GM12873 (cell line): Measurements from ENCODE around the gene ARID3A.
A peak's percentile ranks its signal among the peaks of the same experiment; 100 is the strongest.

Experiments
- TF ChIP-seq, protein P1 (sequence below): IDR thresholded peaks from 2 replicates; pipeline ENCODE4 v1.5.1; 2012; ENCODE audit warnings: low read depth, mild to moderate bottlenecking, moderate library complexity, low read length, control low read depth; ENCODE audit not compliant: insufficient read depth; ENCODE audit errors: missing control alignments

ARID3A gene

DNA sequence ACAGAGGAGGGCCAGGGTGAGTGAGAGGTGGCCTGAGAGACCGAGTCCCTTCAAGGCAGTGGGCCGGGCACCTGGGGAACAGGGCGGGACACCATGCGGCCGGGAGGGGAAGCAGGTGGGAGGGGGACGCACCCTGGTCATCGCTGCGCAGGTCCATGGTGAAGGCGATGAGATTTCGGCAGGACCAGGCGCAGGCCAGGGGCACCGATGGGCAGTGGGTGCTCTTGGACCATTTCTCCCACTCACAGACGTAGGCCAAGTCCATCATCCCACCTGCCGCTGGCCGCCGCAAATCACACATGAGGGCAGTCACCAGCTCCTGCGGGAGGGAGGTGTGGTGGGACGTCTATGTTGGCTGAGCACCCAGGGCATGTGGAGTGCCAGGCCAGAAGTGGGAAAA is 35.0 kb upstream of the ARID3A start:
- TF ChIP-seq, protein P1, sequence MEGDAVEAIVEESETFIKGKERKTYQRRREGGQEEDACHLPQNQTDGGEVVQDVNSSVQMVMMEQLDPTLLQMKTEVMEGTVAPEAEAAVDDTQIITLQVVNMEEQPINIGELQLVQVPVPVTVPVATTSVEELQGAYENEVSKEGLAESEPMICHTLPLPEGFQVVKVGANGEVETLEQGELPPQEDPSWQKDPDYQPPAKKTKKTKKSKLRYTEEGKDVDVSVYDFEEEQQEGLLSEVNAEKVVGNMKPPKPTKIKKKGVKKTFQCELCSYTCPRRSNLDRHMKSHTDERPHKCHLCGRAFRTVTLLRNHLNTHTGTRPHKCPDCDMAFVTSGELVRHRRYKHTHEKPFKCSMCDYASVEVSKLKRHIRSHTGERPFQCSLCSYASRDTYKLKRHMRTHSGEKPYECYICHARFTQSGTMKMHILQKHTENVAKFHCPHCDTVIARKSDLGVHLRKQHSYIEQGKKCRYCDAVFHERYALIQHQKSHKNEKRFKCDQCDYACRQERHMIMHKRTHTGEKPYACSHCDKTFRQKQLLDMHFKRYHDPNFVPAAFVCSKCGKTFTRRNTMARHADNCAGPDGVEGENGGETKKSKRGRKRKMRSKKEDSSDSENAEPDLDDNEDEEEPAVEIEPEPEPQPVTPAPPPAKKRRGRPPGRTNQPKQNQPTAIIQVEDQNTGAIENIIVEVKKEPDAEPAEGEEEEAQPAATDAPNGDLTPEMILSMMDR = no peak

- TF ChIP-seq, protein P1 = no peak
Measured at GRCh38 chr19:892243-892893, 33.5 kb upstream of the ARID3A start.

GRCh38 chr19:892894-893689 is 32.7 kb upstream of the ARID3A start, which contains the start of the genes MED16 and RNU6-9:
Gene MED16 (minus strand): TSS chr19:893187. CDS start chr19:891131, 2,056 bp downstream.
Gene RNU6-9 (plus strand): TSS chr19:893484.
- TF ChIP-seq, protein P1 = no peak

DNA sequence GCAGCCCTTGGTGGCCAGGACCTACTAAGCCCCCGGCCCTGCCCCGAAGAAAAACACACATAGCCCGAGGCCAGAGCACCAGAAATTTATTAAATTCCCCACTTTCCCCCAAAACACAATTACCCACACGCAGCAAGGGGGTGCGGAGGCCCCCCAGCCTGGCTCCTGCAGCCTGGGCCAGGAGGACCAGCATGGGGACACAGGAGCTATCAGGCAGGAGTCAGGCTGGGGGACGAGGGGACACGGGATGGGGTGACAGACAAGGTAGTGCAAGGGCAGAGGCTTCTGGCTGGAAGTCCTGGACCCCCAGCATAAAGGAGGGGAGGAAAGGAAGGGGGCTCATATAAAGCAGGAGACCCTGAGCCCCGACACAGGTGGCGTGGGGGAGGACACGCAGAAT is 29.4 kb upstream of the ARID3A start:
- TF ChIP-seq, protein P1 = no peak

DNA sequence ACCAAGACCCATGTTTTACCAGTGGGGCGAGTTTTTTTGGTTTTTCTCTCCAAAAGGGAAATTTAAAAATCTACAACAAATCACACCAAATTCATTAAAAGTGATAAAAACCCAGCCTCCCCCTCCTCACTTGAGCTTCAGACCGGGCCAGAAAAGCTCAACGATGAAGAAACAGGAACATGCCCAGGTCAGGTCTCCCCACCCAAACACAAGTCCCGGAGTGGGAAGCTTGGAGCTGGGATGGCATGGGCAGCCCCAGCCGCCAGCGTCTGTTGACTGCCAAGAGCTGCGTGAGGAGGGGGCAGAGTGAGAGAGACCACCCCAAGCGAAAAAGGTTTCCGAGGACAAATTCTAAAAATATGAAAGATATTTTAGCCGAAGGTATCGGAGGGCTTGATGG is 28.8 kb upstream of the ARID3A start:
- TF ChIP-seq, protein P1 = no peak

DNA sequence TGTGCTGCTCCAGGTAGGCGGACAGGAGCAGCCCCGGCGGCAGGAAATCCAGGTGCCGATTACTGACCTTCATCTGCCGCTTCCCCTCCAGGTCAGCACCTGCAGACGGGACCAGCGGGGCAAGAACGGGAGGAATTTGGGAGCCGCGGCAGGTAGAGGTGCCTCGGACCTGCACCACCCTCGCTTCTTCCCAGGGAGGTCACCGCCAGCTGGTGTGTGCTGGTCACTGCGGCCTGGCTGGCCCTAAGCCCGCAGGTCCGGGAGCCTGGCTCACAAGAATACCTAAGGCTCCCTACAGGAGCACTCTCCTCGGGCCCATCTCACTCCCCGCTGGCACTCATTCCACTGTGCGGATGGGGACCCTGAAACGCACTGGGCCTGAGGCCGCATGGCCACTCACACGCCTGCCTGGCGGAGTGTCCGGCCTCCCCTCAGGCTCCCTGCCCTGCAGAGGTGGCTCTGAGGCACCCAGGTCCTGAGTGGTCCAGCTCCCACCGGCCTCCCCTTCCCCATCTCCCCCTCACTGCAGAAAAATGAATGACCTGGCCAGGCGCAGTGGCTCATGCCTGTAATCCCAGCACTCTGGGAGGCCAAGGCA is 28.3 kb upstream of the ARID3A start:
- TF ChIP-seq, protein P1 = peak; percentile 18

GRCh38 chr19:898663-899062 is 27.2 kb upstream of the ARID3A start:
- TF ChIP-seq, protein P1 = no peak
